HG02588 (cell line): ENCODE results near the gene PARP14.
"Not testable (repeated sequence)": the region's sequence is repeated elsewhere in the genome, so short reads cannot be mapped to it uniquely, and the experiment has no call there.

Source experiments
- ATAC-seq: cut with Tn5 transposase; IDR thresholded peaks from one replicate; pipeline ENCODE4 v1.9.1; 2021; ENCODE audit warnings: mild to moderate bottlenecking, moderate library complexity; ENCODE audit not compliant: unreplicated experiment

PARP14 gene, protein sequence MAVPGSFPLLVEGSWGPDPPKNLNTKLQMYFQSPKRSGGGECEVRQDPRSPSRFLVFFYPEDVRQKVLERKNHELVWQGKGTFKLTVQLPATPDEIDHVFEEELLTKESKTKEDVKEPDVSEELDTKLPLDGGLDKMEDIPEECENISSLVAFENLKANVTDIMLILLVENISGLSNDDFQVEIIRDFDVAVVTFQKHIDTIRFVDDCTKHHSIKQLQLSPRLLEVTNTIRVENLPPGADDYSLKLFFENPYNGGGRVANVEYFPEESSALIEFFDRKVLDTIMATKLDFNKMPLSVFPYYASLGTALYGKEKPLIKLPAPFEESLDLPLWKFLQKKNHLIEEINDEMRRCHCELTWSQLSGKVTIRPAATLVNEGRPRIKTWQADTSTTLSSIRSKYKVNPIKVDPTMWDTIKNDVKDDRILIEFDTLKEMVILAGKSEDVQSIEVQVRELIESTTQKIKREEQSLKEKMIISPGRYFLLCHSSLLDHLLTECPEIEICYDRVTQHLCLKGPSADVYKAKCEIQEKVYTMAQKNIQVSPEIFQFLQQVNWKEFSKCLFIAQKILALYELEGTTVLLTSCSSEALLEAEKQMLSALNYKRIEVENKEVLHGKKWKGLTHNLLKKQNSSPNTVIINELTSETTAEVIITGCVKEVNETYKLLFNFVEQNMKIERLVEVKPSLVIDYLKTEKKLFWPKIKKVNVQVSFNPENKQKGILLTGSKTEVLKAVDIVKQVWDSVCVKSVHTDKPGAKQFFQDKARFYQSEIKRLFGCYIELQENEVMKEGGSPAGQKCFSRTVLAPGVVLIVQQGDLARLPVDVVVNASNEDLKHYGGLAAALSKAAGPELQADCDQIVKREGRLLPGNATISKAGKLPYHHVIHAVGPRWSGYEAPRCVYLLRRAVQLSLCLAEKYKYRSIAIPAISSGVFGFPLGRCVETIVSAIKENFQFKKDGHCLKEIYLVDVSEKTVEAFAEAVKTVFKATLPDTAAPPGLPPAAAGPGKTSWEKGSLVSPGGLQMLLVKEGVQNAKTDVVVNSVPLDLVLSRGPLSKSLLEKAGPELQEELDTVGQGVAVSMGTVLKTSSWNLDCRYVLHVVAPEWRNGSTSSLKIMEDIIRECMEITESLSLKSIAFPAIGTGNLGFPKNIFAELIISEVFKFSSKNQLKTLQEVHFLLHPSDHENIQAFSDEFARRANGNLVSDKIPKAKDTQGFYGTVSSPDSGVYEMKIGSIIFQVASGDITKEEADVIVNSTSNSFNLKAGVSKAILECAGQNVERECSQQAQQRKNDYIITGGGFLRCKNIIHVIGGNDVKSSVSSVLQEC (N-terminal part only)

DNA sequence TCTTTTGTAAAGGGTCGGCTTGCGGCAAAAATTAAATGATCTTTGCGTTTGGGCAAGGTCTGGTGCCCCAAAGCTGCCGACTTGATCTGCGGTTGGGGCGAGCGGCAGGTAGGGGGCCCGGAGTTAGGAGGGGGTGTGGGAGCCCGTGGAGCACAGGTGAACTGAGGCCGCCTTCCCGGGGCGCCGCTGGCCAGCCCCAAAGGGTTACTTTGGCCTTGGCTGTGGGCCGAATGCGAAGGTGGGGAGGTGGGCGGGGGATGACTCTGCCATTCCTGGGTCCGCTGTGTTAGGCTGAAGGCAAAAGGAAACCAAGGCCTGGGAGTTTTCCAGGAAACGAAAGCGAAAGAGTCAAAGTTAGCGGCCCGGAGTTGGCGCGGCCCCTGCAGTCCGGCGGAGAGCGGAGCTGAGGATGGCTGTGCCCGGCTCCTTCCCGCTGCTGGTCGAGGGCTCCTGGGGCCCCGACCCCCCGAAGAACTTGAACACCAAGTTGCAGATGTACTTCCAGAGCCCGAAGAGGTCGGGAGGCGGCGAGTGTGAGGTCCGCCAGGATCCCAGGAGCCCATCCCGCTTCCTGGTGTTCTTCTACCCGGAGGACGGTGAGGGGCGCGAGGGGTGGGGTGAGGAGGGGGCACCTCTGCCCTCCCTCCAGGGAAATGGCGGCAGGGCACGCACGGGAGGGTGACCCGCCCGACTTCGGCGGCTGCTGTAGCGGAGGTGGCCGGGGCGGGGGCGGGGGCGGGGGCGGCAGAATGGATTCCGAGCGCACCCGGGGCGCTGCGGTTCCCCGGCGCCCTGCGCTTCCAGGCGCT, at the start of gene PARP14:
Gene PARP14 (plus strand): TSS at position 365 of the 809 bp plus-strand sequence. CDS start 45 bp downstream, at position 410.
- peak; percentile 42 for ATAC-seq

DNA sequence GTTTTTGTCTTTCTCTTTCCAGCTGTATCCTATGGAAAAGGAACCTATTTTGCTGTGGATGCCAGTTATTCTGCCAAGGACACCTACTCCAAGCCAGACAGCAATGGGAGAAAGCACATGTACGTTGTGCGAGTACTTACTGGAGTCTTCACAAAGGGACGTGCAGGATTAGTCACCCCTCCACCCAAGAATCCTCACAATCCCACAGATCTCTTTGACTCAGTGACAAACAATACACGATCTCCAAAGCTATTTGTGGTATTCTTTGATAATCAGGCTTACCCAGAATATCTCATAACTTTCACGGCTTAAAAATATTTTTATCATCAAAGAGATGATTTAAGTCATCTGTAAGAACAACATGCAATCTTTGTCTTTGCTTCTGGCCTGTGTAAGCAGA, 44.9 kb upstream of the PARP14 start:
- ATAC-seq = no peak

DNA sequence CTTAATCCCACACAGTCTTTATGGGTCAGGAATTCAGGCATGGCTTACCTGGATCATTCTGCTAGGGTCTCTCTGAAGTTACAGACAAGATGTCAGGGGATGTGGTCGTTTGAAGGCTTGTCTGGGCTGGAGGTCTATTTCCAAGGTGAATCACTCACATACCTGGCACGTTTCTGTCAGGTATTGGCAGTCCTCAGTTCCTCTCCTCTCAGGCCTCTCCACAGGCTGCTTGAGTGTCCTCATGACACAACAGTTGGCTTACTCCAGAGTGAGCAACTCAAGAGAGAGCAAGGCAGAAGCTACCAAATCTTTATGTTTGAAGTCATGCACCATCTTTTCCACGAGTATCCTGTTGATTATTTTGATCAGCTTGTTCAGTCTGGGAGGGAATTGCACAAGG, 43.9 kb upstream of the PARP14 start:
- no peak for ATAC-seq

DNA sequence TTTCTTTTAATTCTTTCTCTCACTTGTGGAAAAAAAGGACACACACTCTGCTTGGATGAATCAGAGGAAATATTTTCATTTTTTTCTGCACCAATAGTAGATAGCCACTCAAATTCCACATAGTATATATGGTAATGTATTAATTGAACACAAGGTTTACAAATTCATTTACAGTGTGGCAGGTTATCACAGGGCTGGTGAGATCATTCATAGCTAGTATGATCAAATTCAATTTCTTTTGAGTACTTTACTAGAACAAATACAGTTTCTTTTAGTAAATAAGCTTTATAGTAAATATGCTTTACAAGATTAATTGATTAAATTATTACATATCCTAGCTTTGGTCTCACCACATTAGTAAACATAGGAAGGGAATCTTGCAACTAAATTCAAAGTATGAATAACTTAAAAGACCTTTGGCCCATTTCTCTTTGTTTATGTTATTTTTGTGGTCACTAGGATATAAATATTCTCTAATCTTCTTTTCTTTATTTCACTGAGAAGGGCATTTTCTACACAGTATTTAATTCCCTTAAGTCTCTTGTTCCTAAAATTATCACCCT, 40.1 kb upstream of the PARP14 start:
- ATAC-seq = no peak

DNA sequence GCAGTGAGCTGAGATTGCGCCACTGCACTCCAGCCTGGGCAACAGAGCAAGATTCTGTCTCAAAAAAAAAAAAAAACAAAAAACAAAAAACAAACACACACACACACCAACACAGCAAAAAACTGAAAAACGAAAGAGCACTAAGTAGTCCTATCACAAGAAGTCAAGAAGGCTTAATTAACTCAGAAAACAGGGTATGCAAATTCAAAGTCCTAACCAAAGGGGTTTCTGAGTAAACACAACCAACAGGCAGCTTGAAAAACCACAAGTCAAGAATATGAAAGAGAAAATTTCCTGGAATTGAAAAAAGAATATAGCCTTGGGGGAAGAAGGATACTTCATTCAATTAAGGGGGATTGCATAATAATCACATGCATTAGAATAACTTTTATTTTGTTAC, 37.7 kb upstream of the PARP14 start:
- ATAC-seq = peak; percentile 76

DNA sequence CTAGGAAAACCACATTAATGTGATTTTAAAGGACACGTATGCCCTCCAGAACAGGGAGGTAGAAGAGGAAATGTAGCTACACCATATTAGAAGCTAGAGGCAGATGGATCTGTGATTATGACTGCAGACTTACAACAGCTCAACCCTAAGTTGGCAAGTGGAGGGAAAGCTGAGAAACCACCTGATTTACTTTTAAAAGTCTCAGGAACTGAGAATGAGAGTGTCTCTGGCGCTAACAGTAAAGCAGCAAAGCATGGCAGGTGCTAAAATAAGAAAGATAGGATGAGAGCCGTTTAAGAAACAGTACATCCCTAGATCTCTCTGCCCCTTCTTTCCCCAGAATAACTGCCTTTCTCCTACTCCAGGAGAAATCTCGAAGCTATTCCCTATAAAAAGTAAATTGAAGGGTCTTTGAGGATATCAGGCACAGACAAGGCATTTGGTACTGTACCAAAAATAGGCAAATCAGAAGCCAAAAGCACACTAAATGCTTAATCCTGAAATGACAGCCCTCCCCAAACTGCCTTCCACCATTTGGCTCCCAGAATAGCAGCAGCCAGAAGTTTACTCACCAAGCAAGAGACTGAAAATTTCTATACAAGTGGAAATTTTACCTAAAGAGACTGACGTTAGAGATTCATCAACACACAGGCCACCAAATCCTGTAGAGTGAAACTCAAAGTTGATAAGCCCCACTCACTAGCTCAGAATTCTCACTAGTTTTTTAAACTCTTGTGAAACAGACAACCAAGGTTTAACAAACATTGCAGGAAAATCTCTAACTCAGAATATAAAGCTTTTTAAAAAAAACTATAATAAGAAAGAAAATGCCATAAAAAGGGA, 34.3 kb upstream of the PARP14 start:
- ATAC-seq = peak; percentile 51

DNA sequence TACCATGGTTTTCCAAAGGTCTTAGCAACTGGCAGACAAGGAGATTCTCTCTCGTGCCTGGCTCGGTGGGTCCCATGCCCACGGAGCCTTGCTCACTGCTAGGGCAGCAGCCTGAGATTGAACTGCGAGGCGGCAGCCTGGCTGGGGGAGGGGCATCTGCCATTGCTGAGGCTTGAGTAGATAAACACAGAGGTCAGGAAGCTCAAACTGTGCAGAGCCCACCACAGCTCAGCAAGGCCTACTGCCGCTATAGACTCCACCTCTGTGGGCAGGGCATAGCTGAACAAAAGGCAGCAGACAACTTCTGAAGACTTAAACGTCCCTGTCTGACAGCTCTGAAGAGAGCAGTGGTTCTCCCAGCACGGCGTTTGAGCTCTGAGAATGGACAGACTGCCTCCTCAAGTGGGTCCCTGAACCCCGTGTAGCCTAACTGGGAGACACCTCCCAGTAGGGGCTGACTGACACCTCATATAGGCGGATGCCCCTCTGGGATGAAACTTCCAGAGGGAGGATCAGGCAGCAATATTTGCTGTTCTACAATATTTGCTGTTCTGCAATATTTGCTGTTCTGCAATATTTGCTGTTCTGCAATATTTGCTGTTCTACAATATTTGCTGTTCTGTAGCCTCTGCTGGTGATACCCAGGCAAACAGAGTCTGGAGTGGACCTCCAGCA, 29.3 kb upstream of the PARP14 start:
- not testable (repeated sequence) for ATAC-seq

DNA sequence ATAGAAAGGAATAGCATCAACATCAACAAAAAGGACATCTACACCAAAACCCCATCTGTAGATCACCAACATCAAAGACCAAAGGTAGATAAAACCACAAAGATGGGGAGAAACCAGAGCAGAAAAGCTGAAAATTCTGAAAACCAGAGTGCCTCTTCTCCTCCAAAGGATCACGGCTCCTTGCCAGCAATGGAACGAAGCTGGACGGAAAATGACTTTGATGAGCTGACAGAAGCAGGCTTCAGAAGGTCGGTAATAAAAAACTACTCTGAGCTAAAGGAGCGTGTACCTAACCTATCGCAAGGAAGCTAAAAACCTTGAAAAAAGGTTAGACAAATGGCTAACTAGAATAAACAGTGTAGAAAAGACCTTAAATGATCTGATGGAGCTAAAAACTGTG, 28.7 kb upstream of the PARP14 start:
- ATAC-seq = not testable (repeated sequence)

DNA sequence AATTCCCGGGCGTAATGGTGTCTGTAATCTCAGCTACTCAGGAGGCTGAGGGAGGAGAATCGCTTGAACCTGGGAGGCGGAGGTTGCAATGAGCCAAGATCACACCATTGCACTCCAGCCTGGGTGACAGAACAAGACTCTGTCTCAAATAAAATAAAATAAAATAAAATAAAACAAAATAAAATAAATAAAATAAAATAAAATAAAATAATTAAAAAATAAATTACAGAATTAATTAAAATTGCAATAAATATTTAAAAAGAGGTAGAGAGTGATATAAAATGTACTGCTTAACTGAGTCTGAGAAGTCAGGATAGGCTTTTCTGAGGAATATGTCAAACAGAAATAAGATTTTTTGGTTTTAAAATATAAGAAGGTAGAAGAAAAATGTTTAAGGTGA, 22.3 kb upstream of the PARP14 start:
- ATAC-seq = not testable (repeated sequence)

DNA sequence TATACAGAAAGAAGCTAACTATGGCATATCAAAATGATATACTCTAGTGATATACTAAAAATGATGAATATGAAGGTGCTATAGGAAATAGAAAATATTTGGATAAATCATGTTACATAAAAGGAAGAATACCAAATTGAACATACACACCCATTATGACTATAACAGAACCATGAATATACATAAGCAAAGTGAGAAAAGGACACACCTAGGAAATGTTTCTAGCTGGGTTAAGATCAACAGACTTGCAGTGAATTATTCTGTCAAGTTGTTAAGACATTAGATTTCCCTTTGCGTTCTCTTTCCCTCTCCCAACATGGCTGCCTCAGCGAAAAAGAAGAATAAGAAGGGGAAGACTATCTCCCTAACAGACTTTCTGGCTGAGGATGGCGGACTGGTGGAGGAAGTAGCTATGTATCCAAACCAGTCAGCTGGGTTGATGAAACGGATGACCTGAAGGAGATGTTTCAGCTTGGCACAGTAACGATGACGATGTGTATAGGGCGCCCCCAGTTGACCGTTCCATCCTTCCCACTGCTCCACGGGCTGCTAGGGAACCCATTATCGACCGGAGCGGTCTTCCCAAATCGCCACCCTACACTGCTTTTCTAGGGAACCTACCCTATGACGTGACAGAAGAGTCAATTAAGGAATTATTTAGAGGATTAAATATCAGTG, 20.2 kb upstream of the PARP14 start:
- no peak for ATAC-seq

DNA sequence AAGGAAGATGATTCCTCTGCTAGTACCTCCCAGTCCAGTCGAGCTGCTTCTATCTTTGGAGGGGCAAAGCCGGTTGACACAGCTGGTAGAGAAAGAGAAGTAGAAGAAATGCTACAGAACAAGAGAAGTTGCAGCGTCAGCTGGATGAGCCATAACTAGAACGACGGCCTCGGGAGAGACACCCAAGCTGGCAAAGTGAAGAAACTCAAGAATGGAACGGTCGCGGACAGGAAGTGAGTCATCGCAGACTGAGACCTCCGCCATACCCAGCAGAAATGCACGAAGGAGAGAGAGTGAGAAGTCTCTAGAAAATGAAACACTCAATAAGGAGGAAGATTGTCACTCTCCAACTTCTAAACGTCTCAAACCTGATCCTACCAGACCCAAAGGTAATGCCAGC, 19.0 kb upstream of the PARP14 start:
- ATAC-seq = no peak

DNA sequence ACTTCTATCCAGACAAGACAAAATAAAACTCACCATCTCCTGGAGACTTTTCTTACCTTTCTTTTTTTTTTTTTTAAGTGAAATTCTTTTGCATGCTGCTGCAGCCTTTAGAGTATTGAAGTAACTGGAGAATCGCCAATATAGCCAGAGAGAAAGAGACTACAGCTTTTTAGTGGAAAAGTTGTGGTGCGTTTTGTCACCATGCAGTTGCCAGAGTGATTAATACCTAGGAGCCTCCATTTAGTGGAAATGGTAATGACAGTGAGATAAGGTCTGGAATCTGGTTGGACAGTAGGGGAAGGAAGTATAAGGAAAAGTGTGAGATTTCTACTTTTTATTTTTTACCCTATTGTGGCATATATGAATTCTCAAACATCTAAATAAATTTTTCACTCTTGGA, 18.1 kb upstream of the PARP14 start:
- no peak for ATAC-seq

DNA sequence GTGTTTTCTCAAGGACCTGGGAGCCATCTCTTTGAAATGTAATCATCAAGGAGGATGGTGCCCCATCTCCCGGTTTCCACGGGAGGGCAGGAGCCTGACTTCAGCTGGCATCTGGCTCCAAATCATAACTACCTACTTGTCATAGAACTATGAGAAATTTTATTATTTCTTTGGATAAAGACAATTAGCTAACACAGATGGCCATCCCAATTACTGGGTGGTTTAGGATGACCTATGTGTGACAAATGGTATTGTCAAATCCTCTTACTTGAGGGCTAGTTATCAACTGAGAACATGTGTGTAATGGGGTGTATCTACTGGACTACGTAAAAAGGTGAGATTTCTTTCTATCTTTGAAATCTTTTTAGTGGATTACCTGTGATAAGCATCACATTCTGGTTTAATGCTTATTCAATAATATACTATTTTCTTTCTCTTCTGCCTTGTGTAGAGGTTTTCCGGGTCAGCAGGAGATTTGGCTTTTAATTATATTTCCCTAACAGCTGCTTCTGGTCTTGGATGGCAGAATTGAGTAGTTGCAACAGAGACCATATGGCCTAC, 15.3 kb upstream of the PARP14 start:
- ATAC-seq = no peak

DNA sequence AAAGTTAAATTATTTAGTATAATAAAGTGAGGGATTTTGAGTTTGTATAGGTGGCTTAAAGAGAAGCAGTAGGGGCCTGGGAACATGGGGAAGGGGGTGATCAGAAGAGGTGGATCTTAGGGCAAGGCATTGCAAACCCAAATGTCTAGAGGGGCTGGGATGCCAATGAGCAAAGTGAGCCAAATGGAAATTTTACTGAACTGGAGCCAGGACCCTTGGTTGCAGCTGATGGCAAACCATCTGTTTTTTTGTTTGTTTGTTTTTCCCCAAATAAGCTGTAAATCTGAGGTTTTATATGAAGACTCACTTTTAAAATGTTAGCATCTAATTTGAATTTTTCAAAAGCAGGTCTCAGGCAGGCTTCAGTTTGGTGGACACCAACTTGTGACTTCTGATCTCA, 14.8 kb upstream of the PARP14 start:
- no peak for ATAC-seq

DNA sequence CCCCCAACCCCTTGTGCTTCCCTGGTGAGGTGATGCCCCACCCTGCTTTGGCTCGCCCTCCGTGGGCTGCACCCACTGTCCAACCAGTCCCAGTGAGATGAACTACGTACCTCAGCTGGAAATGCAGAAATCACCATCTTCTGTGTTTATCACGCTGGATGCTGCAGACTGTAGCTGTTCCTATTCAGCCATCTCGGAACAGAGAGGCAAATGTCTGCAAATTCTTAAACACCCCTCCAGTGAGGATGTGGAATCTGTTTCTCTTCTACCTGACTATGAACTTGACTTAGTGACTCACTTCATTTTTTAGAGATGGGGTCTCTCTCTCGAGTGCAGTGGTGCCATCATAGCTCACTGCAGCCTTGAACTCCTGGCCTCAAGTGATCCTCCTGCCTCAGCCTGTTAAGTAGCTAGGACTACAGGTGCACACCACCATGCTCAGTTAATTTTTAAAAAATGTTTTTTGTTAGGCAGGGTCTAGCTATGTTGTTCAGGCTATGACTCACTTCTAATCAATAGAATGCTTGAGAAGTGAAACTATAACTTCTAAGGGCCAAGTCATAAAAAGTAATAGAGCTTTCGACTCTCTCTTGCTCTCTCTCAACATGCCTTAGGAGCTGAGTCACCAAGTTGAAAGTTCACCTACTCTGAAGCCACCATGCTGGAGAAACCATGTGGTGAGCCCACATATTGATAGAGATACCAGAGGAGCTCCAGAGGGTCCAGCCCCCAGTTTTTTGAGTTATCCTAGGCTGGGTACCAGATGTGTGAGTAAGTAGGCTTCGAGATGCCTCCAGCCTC, 11.5 kb upstream of the PARP14 start:
- peak; percentile 98 for ATAC-seq

DNA sequence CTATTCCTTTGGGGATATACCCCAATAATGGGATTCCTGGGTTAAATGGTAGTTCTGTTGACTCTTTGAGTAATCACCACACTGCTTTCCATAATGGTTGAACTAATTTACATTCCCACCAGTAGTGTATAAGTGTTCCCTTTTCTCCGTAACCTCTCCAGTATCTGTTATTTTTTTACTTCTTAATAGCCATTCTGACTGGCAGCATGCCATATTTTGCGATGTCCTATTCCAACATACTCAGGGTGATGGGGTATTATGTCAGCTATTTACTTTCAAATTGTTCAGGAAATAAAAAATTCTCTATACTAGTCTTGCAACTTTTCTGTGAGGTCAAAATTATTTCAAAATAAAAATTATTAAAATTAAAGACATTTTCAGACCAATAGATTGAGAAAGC, 9.1 kb upstream of the PARP14 start:
- no peak for ATAC-seq

DNA sequence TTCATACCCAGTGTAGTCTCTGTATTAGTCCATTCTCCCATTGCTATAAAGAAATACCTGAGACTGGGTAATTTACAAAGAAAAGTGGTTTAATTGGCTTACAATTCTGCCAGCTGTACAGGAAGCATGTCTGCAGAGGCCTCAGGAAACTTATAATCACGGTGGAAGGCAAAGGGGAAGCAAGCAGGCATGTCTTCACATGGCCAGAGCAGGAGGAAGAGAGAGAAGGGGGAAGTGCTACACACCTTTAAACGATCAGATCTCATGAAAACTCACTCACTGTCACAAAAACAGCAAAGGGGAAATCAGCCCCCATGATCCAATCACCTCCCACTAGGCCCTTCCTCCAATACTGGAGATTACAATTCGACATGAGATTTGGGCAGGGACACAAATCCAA, 6.3 kb upstream of the PARP14 start:
- ATAC-seq = no peak
